GM23338 (cell line): ENCODE results near the gene NGEF. TPM values are rescaled to one million over a fixed set of nuclear protein-coding genes. Genes with fewer than 3 reads are reported as not detected.

ENCODE experiments used
- ATAC-seq: fragments of 200-7000 bp; cut with Tn5 transposase; 3 replicates; pipeline ENCODE4 v1.9.1; 2020
- DNase-seq: peaks from one replicate; pipeline ENCODE4 v3.0.0-alpha.2; 2015; ENCODE audit warnings: low spot score
- H2AFZ ChIP-seq: fragments of 200-600 bp; sonication (generic); 2 replicates; pipeline ENCODE4 v1.8.0; 2016; ENCODE audit warnings: antibody characterized with exemption, mild to moderate bottlenecking, moderate library complexity
- H3F3A ChIP-seq: fragments of 200-600 bp; sonication (generic); replicated peaks from 2 replicates; pipeline ENCODE4 v1.8.0; 2017; ENCODE audit warnings: antibody characterized with exemption, mixed run types, low read depth
- H3K27ac ChIP-seq: fragments of 200-600 bp; sonication (generic); 2 replicates; pipeline ENCODE4 v1.6.1; 2016; ENCODE audit warnings: low read depth
- H3K27me3 ChIP-seq: fragments of 200-600 bp; sonication (generic); 2 replicates; pipeline ENCODE4 v1.8.0; 2016; ENCODE audit warnings: mild to moderate bottlenecking, mixed run types, moderate library complexity; ENCODE audit not compliant: insufficient read depth
- H3K36me3 ChIP-seq: fragments of 200-600 bp; sonication (generic); 2 replicates; pipeline ENCODE4 v1.8.0; 2016; ENCODE audit warnings: mild to moderate bottlenecking; ENCODE audit not compliant: insufficient read depth
- H3K4me1 ChIP-seq: fragments of 200-600 bp; sonication (generic); 2 replicates; pipeline ENCODE4 v1.8.0; 2016; ENCODE audit warnings: mild to moderate bottlenecking, moderate library complexity; ENCODE audit not compliant: insufficient read depth
- H3K4me2 ChIP-seq: fragments of 200-600 bp; sonication (generic); 2 replicates; pipeline ENCODE4 v1.7.1; 2017; ENCODE audit warnings: mixed run types
- H3K4me3 ChIP-seq: fragments of 200-600 bp; sonication (generic); 2 replicates; pipeline ENCODE4 v1.6.1; 2016; ENCODE audit warnings: mixed run types
- H3K79me2 ChIP-seq: fragments of 200-600 bp; sonication (generic); replicated peaks from 2 replicates; pipeline ENCODE4 v1.8.0; 2017; ENCODE audit warnings: mild to moderate bottlenecking; ENCODE audit not compliant: insufficient read depth
- H3K9me2 ChIP-seq: fragments of 200-600 bp; sonication (generic); 2 replicates; pipeline ENCODE4 v1.8.0; 2017; ENCODE audit not compliant: insufficient read depth
- H4K20me1 ChIP-seq: fragments of 200-600 bp; sonication (generic); replicated peaks from 2 replicates; pipeline ENCODE4 v1.8.0; 2017; ENCODE audit warnings: mild to moderate bottlenecking; ENCODE audit not compliant: insufficient read depth
- H3K27ac Mint-ChIP-seq: 2 replicates; pipeline ENCODE4 v1.8.0; 2020; ENCODE audit warnings: inconsistent platforms, mild to moderate bottlenecking, moderate library complexity, mixed read lengths
- H3K27me3 Mint-ChIP-seq: 3 replicates; pipeline ENCODE4 v1.8.0; 2022; ENCODE audit warnings: low read depth, mild to moderate bottlenecking, moderate library complexity, mixed read lengths, inconsistent platforms; ENCODE audit not compliant: insufficient read depth, poor library complexity
- H3K36me3 Mint-ChIP-seq: 3 replicates; pipeline ENCODE4 v1.8.0; 2021; ENCODE audit warnings: low read depth, mild to moderate bottlenecking, inconsistent platforms, moderate library complexity, mixed read lengths
- H3K4me1 Mint-ChIP-seq: 3 replicates; pipeline ENCODE4 v1.8.0; 2020; ENCODE audit warnings: mild to moderate bottlenecking, inconsistent platforms, mixed read lengths
- H3K4me3 Mint-ChIP-seq: 3 replicates; pipeline ENCODE4 v1.8.0; 2021; ENCODE audit warnings: moderate library complexity, mild to moderate bottlenecking, inconsistent platforms, mixed read lengths
- H3K9me3 Mint-ChIP-seq: 3 replicates; pipeline ENCODE4 v1.8.0; 2020; ENCODE audit warnings: moderate library complexity, mild to moderate bottlenecking, inconsistent platforms, mixed read lengths
- CREB1 ChIP-seq: fragments of 250-450 bp; sonication (Bioruptor Pico); IDR thresholded peaks from 2 replicates; pipeline ENCODE4 v1.5.0; 2020; ENCODE audit warnings: low read depth, mild to moderate bottlenecking, moderate library complexity
- EZH2 ChIP-seq: fragments of 200-600 bp; sonication (generic); IDR thresholded peaks from one replicate; pipeline ENCODE4 v1.8.0; 2017; ENCODE audit warnings: antibody characterized with exemption, mild to moderate bottlenecking, low read depth; ENCODE audit not compliant: unreplicated experiment
- EZH2phosphoT487 ChIP-seq: fragments of 200-600 bp; sonication (generic); IDR thresholded peaks from one replicate; pipeline ENCODE4 v1.8.1; 2018; ENCODE audit warnings: antibody characterized with exemption; ENCODE audit not compliant: unreplicated experiment
- JUNB ChIP-seq: IDR thresholded peaks from one replicate; pipeline ENCODE4 v1.6.1; 2016; ENCODE audit warnings: antibody characterized with exemption; ENCODE audit not compliant: unreplicated experiment
- POLR2AphosphoS5 ChIP-seq: IDR thresholded peaks from 2 replicates; pipeline ENCODE4 v1.6.1; 2016; ENCODE audit warnings: antibody characterized with exemption, low read depth
- STAT1 ChIP-seq: IDR thresholded peaks from one replicate; pipeline ENCODE4 v1.6.1; 2016; ENCODE audit warnings: antibody characterized with exemption; ENCODE audit not compliant: unreplicated experiment
- polyA plus RNA-seq: library from polyadenylated mRNA; unstranded; fragments of >200 nt; fragmentation: Nextera tagmentation; extraction: Ambion mirVana; gene quantifications from 2 replicates; pipeline ENCODE4 v1.2.1, GENCODE V29; 2016
- total RNA-seq: library from RNA; depleted of rRNA; stranded (reverse); fragments of >200 nt; shearing (Covaris generic); gene quantifications from 2 replicates; pipeline ENCODE4 v1.2.3, GENCODE V29; 2014
- TF ChIP-seq, protein P1 (sequence below): IDR thresholded peaks from 2 replicates; pipeline ENCODE4 v1.6.1; 2016; ENCODE audit warnings: antibody characterized with exemption
- TF ChIP-seq, protein P2 (sequence below), 2 experiments: fragments of 200-600 bp in 1 of 2; sonication (generic) in 1 of 2; conservative IDR thresholded peaks; 2 replicates each; pipeline versions ENCODE4 v1.5.1 to v1.6.1; 2016 to 2017; ENCODE audit warnings: antibody characterized with exemption in 2 of 2, low read depth in 2 of 2, mild to moderate bottlenecking in 2 of 2, moderate library complexity in 1 of 2
- TF ChIP-seq, protein P3 (sequence below): IDR thresholded peaks from one replicate; pipeline ENCODE4 v1.6.1; 2018; ENCODE audit warnings: antibody characterized with exemption; ENCODE audit not compliant: unreplicated experiment

NGEF gene
- total and polyA plus RNA-seq, 2 experiments from 2014 or later = 1.8 to 5.4 TPM

- H3K9me3 Mint-ChIP-seq = peaks cover 4% of the 10 kb centered on the region; the same call in 1 of the 3 replicates
- Histone ChIP-seq H3F3A (no peaks in the 10 kb centered on the region), H2AFZ (no peak overlapping the region), H3K27me3 (no peaks in the 10 kb centered on the region), H3K9me2 (0 out of 2 replicates have a peak, but pooled peaks cover 3% of the 10 kb centered on the region), H3K36me3 (no peaks in the 10 kb centered on the region), H3K79me2 (no peaks in the 10 kb centered on the region), H3K4me3 (no peak overlapping the region), H3K4me2 (no peak overlapping the region), H3K27ac (no peak overlapping the region), H4K20me1 (no peaks in the 10 kb centered on the region), H3K4me1 (peaks cover 18% of the 10 kb centered on the region)
- peaks cover 20% of the 10 kb centered on the region for H3K4me1 Mint-ChIP-seq
- no peak overlapping the region for H3K27ac Mint-ChIP-seq
- H3K4me3 Mint-ChIP-seq = no peak overlapping the region
- DNase-seq (no peak), ATAC-seq (no peak)
- H3K36me3 Mint-ChIP-seq = peaks cover 3% of the 10 kb centered on the region; the same call in 1 of the 3 replicates
- TF ChIP-seq EZH2 = no peak
- TF ChIP-seq CREB1 (CRISPR knock-in tag) = no peak
- TF ChIP-seq, protein P1, sequence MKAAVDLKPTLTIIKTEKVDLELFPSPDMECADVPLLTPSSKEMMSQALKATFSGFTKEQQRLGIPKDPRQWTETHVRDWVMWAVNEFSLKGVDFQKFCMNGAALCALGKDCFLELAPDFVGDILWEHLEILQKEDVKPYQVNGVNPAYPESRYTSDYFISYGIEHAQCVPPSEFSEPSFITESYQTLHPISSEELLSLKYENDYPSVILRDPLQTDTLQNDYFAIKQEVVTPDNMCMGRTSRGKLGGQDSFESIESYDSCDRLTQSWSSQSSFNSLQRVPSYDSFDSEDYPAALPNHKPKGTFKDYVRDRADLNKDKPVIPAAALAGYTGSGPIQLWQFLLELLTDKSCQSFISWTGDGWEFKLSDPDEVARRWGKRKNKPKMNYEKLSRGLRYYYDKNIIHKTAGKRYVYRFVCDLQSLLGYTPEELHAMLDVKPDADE = no peak
- TF ChIP-seq JUNB = no peak
- TF ChIP-seq STAT1 = no peak
- H3K27me3 Mint-ChIP-seq = peaks cover 4% of the 10 kb centered on the region
Observed at GRCh38 chr2:232970051-232970450, 43.0 kb downstream of the NGEF start.

GRCh38 chr2:232967474-232967873 lies 45.6 kb downstream of the NGEF start:
- Histone ChIP-seq H2AFZ (no peak overlapping the region), H4K20me1 (no peaks in the 10 kb centered on the region), H3K27ac (no peak overlapping the region), H3K79me2 (no peaks in the 10 kb centered on the region), H3F3A (no peaks in the 10 kb centered on the region), H3K9me2 (peaks cover 12% of the 10 kb centered on the region; the same call in 1 of the 2 replicates), H3K36me3 (no peaks in the 10 kb centered on the region), H3K4me3 (no peak overlapping the region), H3K27me3 (no peaks in the 10 kb centered on the region), H3K4me2 (no peak overlapping the region), H3K4me1 (peaks cover 18% of the 10 kb centered on the region)
- ATAC-seq = no peak
- H3K4me3 Mint-ChIP-seq = no peak overlapping the region
- H3K9me3 Mint-ChIP-seq = peaks cover 7% of the 10 kb centered on the region; the same call in 2 of the 3 replicates
- H3K4me1 Mint-ChIP-seq = peaks cover 18% of the 10 kb centered on the region
- H3K27me3 Mint-ChIP-seq = peaks cover 4% of the 10 kb centered on the region
- DNase-seq = no peak
- no peak overlapping the region for H3K27ac Mint-ChIP-seq
- peaks cover 4% of the 10 kb centered on the region; the same call in 1 of the 3 replicates for H3K36me3 Mint-ChIP-seq
- TF ChIP-seq EZH2phosphoT487 (no peak), STAT1 (no peak), POLR2AphosphoS5 (no peak)
- TF ChIP-seq, protein P2, sequence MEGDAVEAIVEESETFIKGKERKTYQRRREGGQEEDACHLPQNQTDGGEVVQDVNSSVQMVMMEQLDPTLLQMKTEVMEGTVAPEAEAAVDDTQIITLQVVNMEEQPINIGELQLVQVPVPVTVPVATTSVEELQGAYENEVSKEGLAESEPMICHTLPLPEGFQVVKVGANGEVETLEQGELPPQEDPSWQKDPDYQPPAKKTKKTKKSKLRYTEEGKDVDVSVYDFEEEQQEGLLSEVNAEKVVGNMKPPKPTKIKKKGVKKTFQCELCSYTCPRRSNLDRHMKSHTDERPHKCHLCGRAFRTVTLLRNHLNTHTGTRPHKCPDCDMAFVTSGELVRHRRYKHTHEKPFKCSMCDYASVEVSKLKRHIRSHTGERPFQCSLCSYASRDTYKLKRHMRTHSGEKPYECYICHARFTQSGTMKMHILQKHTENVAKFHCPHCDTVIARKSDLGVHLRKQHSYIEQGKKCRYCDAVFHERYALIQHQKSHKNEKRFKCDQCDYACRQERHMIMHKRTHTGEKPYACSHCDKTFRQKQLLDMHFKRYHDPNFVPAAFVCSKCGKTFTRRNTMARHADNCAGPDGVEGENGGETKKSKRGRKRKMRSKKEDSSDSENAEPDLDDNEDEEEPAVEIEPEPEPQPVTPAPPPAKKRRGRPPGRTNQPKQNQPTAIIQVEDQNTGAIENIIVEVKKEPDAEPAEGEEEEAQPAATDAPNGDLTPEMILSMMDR (conservative IDR thresholded peaks at IDR 0.05; ENCODE audit: low read depth in 2 of 2) = no peak
- TF ChIP-seq, protein P1 = no peak
- TF ChIP-seq, protein P3, sequence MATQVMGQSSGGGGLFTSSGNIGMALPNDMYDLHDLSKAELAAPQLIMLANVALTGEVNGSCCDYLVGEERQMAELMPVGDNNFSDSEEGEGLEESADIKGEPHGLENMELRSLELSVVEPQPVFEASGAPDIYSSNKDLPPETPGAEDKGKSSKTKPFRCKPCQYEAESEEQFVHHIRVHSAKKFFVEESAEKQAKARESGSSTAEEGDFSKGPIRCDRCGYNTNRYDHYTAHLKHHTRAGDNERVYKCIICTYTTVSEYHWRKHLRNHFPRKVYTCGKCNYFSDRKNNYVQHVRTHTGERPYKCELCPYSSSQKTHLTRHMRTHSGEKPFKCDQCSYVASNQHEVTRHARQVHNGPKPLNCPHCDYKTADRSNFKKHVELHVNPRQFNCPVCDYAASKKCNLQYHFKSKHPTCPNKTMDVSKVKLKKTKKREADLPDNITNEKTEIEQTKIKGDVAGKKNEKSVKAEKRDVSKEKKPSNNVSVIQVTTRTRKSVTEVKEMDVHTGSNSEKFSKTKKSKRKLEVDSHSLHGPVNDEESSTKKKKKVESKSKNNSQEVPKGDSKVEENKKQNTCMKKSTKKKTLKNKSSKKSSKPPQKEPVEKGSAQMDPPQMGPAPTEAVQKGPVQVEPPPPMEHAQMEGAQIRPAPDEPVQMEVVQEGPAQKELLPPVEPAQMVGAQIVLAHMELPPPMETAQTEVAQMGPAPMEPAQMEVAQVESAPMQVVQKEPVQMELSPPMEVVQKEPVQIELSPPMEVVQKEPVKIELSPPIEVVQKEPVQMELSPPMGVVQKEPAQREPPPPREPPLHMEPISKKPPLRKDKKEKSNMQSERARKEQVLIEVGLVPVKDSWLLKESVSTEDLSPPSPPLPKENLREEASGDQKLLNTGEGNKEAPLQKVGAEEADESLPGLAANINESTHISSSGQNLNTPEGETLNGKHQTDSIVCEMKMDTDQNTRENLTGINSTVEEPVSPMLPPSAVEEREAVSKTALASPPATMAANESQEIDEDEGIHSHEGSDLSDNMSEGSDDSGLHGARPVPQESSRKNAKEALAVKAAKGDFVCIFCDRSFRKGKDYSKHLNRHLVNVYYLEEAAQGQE = no peak
